Neural progenitor cell (in vitro differentiated cells): Measurements from ENCODE around the gene RND2. TPM values are rescaled to one million over a fixed set of nuclear protein-coding genes. Genes with fewer than 3 reads are reported as not detected.

ENCODE experiments used
- DNase-seq: peaks from one replicate; pipeline ENCODE4 v3.0.0-alpha.2; 2016; ENCODE audit warnings: low spot score
- H2AFZ ChIP-seq: fragments of 200-600 bp; sonication (generic); replicated peaks from 2 replicates; pipeline ENCODE4 v1.6.1; 2016; ENCODE audit warnings: antibody characterized with exemption
- H3F3A ChIP-seq: fragments of 200-600 bp; sonication (generic); 2 replicates; pipeline ENCODE4 v1.6.1; 2016; ENCODE audit warnings: antibody characterized with exemption, low read depth
- H3K27ac ChIP-seq: fragments of 200-600 bp; sonication (generic); 2 replicates; pipeline ENCODE4 v1.5.1; 2016; ENCODE audit warnings: mild to moderate bottlenecking
- H3K27me3 ChIP-seq: fragments of 200-600 bp; sonication (generic); 2 replicates; pipeline ENCODE4 v1.6.1; 2016; ENCODE audit warnings: mild to moderate bottlenecking, moderate library complexity
- H3K36me3 ChIP-seq: fragments of 200-600 bp; sonication (generic); 2 replicates; pipeline ENCODE4 v1.5.1; 2016
- H3K4me1 ChIP-seq: fragments of 200-600 bp; sonication (generic); 2 replicates; pipeline ENCODE4 v1.6.1; 2016; ENCODE audit warnings: mixed run types
- H3K4me2 ChIP-seq: fragments of 200-600 bp; sonication (generic); 2 replicates; pipeline ENCODE4 v1.6.1; 2016
- H3K4me3 ChIP-seq: fragments of 200-600 bp; sonication (generic); 2 replicates; pipeline ENCODE4 v1.5.1; 2016
- H3K79me2 ChIP-seq: fragments of 200-600 bp; sonication (generic); 2 replicates; pipeline ENCODE4 v1.6.1; 2016; ENCODE audit warnings: low read depth
- H3K9ac ChIP-seq: fragments of 200-600 bp; sonication (generic); 2 replicates; pipeline ENCODE4 v1.6.1; 2016
- H3K9me3 ChIP-seq: fragments of 200-600 bp; sonication (generic); 2 replicates; pipeline ENCODE4 v1.5.1; 2016; ENCODE audit warnings: low read depth
- H4K20me1 ChIP-seq: fragments of 200-600 bp; sonication (generic); 2 replicates; pipeline ENCODE4 v1.6.1; 2016; ENCODE audit warnings: low read depth
- H3K27ac Mint-ChIP-seq: 3 replicates; pipeline ENCODE4 v1.8.0; 2021; ENCODE audit warnings: mixed read lengths
- H3K27me3 Mint-ChIP-seq: 2 replicates; pipeline ENCODE4 v1.8.0; 2022; ENCODE audit warnings: low read depth, mild to moderate bottlenecking, inconsistent platforms, moderate library complexity, mixed read lengths; ENCODE audit not compliant: insufficient read depth
- H3K36me3 Mint-ChIP-seq: 3 replicates; pipeline ENCODE4 v1.8.0; 2021; ENCODE audit warnings: mixed read lengths
- H3K4me1 Mint-ChIP-seq: 3 replicates; pipeline ENCODE4 v1.8.0; 2021; ENCODE audit warnings: mixed read lengths
- H3K4me3 Mint-ChIP-seq: 3 replicates; pipeline ENCODE4 v1.8.0; 2021; ENCODE audit warnings: mild to moderate bottlenecking, moderate library complexity, mixed read lengths
- H3K9me3 Mint-ChIP-seq: 3 replicates; pipeline ENCODE4 v1.8.0; 2020; ENCODE audit warnings: mixed read lengths
- EZH2 ChIP-seq: fragments of 200-600 bp; sonication (generic); IDR thresholded peaks from 2 replicates; pipeline ENCODE4 v1.6.1; 2017; ENCODE audit warnings: antibody characterized with exemption, mild to moderate bottlenecking, moderate library complexity
- EZH2phosphoT487 ChIP-seq: fragments of 200-600 bp; sonication (generic); IDR thresholded peaks from 2 replicates; pipeline ENCODE4 v1.6.1; 2017; ENCODE audit warnings: antibody characterized with exemption
- total RNA-seq: library from RNA; depleted of rRNA; stranded (reverse); fragments of >200 nt; gene quantifications from 2 replicates; pipeline ENCODE4 v1.2.3, GENCODE V29; 2015; ENCODE audit warnings: low replicate concordance
- TF ChIP-seq, protein P1 (sequence below): fragments of 200-600 bp; sonication (generic); IDR thresholded peaks from 2 replicates; pipeline ENCODE4 v1.5.1; 2017; ENCODE audit warnings: antibody characterized with exemption, mild to moderate bottlenecking

The RND2 gene
- total RNA-seq, 1 donor from 2014 or later: 35.0 TPM

DNA sequence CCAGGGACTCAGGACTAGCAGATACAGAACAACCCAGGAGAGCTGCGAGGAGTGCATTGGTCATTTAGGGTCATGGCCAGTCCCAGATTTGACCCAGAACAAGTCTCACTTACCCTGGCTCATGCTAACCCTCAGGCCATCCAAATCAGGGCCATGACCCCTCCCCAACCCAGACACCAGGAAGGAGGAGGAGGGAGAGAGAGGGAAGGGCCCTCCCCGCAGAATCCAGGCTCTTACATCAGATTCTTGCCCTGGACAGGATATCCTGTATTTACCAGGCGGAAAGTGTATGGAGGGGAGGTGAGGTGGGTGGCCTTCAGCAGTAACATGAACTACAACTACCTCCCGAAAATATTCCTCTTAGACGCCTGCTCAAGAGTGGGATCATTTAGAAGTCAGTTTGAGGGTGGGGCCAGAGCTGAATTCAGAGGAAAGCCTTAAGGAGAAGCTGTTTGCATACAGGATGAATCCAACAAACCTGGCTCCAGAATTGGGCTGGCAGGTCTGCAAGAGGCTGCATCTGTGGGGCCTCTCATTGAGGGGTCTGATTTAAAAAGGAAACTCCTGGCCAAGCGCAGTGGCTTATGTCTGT, 4.9 kb upstream of the RND2 start:
- no peak overlapping the region for H3K27ac Mint-ChIP-seq
- no peaks in the 10 kb centered on the region for H3K36me3 ChIP-seq

DNA sequence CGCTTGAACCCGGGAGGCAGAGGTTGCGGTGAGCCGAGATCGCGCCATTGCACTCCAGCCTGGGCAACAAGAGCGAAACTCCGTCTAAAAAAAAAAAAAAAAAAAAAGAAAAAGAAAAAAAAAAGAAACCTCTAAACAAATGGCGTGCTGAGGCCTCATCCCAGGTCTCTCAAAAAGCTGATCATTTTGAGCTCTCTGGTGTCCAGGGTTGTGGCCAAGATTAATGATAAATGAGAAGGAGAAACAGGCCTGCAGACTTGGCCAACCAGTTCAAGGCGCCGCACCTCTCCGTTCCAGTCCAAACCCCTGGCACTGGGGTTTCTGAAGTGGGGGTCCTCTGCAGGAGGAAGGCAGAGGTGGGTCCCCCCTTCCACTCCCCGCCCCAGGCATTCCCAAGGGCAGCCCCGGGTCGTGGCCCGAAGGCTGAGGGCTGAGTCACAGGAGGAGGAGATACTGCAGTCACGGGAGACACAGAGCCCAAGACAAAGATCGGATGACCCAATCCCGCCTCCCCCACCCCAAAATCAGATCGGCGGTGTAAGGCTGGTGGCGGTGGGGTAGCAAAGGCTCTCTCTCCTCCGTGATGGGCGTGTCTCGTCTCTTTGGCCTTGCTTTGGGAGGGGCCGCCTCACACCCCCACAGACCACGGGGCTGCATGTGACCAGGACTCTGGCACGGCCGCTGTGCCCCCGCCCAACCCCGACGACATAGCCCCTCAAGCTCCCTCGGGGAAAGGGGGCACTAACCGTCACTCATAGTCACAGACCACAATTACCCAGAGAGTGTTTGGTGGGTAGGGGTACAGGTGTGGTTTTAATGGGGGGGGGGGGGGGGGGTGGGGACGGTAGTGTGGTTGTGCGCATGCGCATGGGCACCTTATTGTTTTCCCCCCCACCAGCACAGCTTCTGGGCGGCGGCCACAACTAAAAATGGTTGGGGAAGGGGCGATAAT, 4.0 kb upstream of the RND2 start:
- DNase-seq: peak; percentile 64
- H3K9me3 ChIP-seq: no peaks in the 10 kb centered on the region
- Mint-ChIP-seq H3K4me1 (peaks cover 46% of the 10 kb centered on the region), H3K4me3 (peak overlapping the region; percentile 95), H3K27ac (no peak overlapping the region), H3K36me3 (peaks cover 6% of the 10 kb centered on the region), H3K9me3 (peaks cover 2% of the 10 kb centered on the region), H3K27me3 (peaks cover 10% of the 10 kb centered on the region)
- peak overlapping the region; percentile 75 for H3K4me3 ChIP-seq
- peak overlapping the region; percentile 94 for H3K4me2 ChIP-seq
- no peaks in the 10 kb centered on the region for H3K36me3 ChIP-seq
- peaks cover 12% of the 10 kb centered on the region for H3K4me1 ChIP-seq
- H3K27me3 ChIP-seq: no peaks in the 10 kb centered on the region
- peaks cover 33% of the 10 kb centered on the region for H3F3A ChIP-seq
- H3K79me2 ChIP-seq: peaks cover 49% of the 10 kb centered on the region
- H3K27ac ChIP-seq: no peak overlapping the region
- H3K9ac ChIP-seq: peak overlapping the region; percentile 47
- no peak for TF ChIP-seq EZH2phosphoT487
- no peak for TF ChIP-seq EZH2
- TF ChIP-seq, protein P1, sequence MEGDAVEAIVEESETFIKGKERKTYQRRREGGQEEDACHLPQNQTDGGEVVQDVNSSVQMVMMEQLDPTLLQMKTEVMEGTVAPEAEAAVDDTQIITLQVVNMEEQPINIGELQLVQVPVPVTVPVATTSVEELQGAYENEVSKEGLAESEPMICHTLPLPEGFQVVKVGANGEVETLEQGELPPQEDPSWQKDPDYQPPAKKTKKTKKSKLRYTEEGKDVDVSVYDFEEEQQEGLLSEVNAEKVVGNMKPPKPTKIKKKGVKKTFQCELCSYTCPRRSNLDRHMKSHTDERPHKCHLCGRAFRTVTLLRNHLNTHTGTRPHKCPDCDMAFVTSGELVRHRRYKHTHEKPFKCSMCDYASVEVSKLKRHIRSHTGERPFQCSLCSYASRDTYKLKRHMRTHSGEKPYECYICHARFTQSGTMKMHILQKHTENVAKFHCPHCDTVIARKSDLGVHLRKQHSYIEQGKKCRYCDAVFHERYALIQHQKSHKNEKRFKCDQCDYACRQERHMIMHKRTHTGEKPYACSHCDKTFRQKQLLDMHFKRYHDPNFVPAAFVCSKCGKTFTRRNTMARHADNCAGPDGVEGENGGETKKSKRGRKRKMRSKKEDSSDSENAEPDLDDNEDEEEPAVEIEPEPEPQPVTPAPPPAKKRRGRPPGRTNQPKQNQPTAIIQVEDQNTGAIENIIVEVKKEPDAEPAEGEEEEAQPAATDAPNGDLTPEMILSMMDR: no peak
- H2AFZ ChIP-seq: peak overlapping the region; percentile 89
- H4K20me1 ChIP-seq: peaks cover 28% of the 10 kb centered on the region

More for the DNA sequence above, 4.9 kb upstream of the RND2 start:
- no peak overlapping the region for H3K27ac ChIP-seq
- H3K36me3 Mint-ChIP-seq: peaks cover 10% of the 10 kb centered on the region
- H3K9me3 Mint-ChIP-seq: peaks cover 2% of the 10 kb centered on the region
- peak overlapping the region; percentile 94 for H3K4me2 ChIP-seq
- no peak overlapping the region for H3K4me3 ChIP-seq
- H3F3A ChIP-seq: peaks cover 29% of the 10 kb centered on the region
- H2AFZ ChIP-seq: no peak overlapping the region
- no peaks in the 10 kb centered on the region for H3K9me3 ChIP-seq
- peaks cover 41% of the 10 kb centered on the region for H3K79me2 ChIP-seq
- peak overlapping the region; percentile 95 for H3K4me3 Mint-ChIP-seq
- H3K4me1 Mint-ChIP-seq: peaks cover 55% of the 10 kb centered on the region
- DNase-seq: no peak
- H3K4me1 ChIP-seq: peaks cover 7% of the 10 kb centered on the region
- H4K20me1 ChIP-seq: peaks cover 28% of the 10 kb centered on the region
- TF ChIP-seq, protein P1: no peak
- no peak for TF ChIP-seq EZH2phosphoT487
- H3K27me3 Mint-ChIP-seq: peaks cover 10% of the 10 kb centered on the region
- H3K27me3 ChIP-seq: no peaks in the 10 kb centered on the region
- H3K9ac ChIP-seq: no peak overlapping the region

DNA sequence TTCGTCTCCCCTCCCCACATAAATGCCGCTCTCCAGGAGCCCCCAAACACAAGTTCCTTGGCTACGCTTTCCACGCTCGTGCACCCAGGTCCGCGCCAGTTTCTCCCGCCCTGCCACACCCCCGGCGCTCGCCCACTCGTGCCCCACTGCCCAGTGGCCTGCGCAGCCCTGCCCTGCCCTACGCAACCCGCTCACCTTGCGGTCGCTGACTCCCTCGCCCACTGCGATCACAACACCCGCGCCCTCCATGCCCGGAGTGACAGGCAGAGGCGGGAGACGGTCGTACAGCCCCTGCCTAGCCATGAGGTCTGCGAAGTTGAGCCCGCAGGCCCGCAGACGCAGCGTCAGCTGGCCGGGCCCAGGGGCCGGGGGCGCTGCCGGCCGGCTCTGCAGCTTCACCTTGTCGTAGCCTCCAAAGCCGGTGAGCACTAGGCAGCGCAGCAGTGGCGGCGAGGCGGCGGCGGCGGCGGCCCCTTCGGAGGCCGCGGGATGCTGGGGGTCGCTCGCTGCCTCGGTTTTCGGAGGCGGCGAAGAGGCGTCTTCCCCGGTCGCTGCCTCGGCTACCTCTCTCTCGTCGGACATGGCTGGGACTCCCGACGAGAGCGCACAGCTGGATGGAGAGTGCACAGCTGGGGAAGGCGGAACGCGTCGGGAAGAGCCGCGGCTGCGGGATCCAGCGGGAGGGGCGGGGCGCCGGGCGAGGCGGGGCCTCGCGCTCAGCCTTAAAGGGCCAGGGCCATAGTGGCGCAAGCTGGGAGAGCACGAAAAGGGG, 3.1 kb upstream of the RND2 start, which contains the start of gene VAT1:
TSS of gene VAT1 (minus strand) at position 645 of the 772 bp plus-strand sequence. CDS start at position 582, 63 bp downstream.
- Histone ChIP-seq H2AFZ (peak within 1 kb of the TSS; percentile 89), H3K9ac (peak within 1 kb of the TSS; percentile 47), H3K4me3 (peak within 1 kb of the TSS; percentile 75), H3K4me1 (peaks cover 20% of the 10 kb centered on the region), H3K27ac (peak within 1 kb of the TSS; percentile 5), H3K4me2 (peak within 1 kb of the TSS; percentile 94), H4K20me1 (peaks cover 28% of the 10 kb centered on the region), H3K9me3 (no peaks in the 10 kb centered on the region), H3F3A (peaks cover 41% of the 10 kb centered on the region), H3K36me3 (no peaks in the 10 kb centered on the region), H3K27me3 (no peaks in the 10 kb centered on the region), H3K79me2 (peaks cover 57% of the 10 kb centered on the region)
- TF ChIP-seq EZH2 (peak; percentile 33), EZH2phosphoT487 (no peak)
- TF ChIP-seq, protein P1: no peak
- Mint-ChIP-seq H3K4me3 (peak within 1 kb of the TSS; percentile 95), H3K9me3 (peaks cover 2% of the 10 kb centered on the region), H3K27me3 (peaks cover 10% of the 10 kb centered on the region), H3K36me3 (peaks cover 6% of the 10 kb centered on the region), H3K27ac (no peak within 1 kb of the TSS), H3K4me1 (peaks cover 42% of the 10 kb centered on the region)
- peak; percentile 92 for DNase-seq
